Stimulated activated CD4-positive, alpha-beta T cell treated with anti-CD3 and anti-CD28 coated beads, Interleukin-2, amount 100 ng/mL, for 48 hours (primary cell): ENCODE measurements around the gene ERP44.
"Not testable (repeated sequence)": the region's sequence is repeated elsewhere in the genome, so short reads cannot be mapped to it uniquely, and the experiment has no call there.

Experiments
- DNase-seq, 2 donors: peaks; one replicate each; pipeline ENCODE4 v3.0.0-alpha.2; 2020

Gene ERP44

DNA sequence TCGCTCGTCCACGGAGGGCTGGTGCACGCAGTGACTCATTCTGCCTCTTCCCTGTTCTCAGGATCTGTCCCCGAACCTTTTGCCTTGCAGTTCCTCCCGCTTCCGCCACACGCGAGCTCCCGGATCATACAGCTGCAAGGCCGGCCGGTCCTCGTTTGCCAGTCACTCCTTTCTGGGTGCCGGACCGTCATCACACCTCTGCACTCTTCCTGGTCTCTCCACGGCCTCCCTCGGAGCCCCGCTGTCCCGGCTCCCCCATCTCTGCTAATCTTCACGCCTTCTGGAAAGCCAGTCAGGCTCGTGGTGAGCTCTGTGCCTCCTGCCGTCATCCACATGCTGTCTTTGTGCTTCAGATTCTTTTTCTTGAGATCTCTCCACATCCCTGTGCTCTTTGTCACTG is 100.5 kb downstream of the ERP44 start:
- no peak for DNase-seq

DNA sequence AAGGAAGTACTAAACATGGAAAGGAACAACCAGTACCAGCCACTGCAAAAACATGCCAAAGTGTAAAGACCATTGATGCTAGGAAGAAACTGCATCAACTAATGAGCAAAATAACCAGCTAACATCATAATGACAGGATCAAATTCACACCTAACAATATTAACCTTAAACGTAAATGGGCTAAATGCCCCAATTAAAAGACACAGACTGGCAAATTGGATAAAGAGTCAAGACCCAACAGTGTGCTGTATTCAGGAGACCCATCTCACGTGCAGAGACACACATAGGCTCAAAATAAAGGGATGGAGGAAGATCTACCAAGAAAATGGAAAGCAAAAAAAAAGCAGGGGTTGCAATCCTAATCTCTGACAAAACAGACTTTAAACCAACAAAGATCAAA is 108.3 kb downstream of the ERP44 start:
- DNase-seq: not testable (repeated sequence)

DNA sequence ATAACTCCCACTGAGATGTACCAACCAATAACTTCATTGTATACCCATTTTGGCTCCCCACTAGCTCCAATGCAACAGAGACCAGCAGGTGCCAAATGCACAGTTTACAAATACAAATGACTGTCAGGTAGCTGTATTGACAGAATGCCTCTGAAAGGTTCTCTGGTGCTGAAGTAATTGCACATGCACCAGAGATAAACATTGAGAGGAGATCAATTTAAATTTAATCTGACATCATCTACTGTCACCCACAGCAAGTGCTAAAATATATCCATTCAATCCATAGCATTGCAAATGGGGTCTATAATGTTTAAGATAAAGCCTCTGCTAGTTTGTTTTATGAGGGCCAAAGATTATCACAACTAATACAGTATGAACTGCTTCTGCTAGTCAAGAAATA is 112.2 kb downstream of the ERP44 start:
- DNase-seq: no peak

DNA sequence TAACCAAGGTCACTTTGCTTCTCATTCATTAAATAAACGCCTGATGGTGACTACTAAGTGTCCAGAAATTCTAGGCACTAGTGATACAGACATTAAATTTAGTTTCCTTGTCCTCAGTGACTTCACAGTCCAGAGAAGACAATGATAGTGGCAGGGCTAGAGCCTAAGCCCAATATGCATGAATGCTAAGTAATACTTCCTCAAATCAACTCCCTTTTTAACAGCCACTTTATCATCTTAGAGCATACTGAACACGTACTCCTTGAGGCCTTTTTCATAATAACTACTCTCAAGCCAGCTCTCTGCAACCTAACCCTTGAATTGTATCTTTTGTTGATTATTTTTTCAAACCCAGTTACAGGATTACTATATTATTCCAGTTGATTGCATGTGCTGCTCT is 118.2 kb downstream of the ERP44 start:
- DNase-seq: no peak

DNA sequence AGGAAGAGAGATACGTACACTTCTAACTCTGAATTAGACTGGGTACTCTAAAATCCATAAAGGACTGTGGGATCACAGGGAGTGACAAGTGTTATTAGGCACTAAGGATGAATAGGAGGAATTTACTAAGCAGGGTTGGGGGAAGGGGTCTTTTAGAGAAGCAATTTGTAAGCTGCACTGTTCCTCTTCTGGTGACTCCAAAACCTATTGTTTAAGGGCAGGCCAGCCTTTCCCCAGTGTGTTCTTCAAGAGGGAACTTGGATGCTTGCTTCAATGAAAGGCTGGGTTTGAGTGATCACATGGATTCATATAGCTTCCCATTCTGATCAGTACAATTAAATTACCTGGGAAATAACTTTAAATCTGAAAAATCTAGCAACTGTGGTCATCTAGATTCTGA is 120.6 kb downstream of the ERP44 start:
- DNase-seq: no peak

DNA sequence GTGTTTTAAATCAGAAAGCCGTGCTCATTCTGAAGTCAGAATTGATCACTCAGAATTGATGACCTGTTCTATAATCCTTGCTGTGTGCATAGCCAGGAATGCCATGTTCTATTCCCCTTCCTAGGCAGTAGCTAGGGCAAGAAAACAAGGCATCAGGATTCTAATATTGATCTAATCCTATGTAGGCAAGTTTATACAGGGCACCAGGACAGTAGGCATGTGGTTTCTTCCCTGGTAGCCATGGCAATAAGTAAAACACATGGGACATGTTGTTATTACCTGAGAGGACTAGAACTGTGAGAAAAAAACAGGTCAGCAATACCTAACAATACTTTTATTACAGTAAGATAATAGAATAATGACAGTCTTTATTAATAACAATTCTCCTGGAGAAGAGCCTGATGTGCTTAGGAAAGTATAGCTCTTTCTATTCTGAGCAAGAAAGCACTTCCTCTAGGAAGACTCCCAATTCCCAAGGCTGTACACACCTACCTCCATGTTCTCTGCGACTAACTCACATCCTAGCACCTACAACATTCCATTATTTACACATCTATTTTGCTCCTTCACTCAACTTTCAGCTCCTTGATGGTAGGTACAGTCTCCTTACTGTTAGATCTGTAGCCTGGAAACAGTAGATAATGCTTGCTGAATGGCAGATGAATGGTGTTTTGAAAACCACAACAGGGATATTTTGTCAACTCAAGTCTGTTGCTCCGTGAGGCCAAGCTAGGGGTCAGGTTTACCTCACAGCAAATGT is 121.6 kb downstream of the ERP44 start:
- no peak for DNase-seq

GRCh38 chr9:99973455-99973854 is 125.3 kb downstream of the ERP44 start:
- no peak for DNase-seq

GRCh38 chr9:99971410-99971809 is 127.4 kb downstream of the ERP44 start:
- no peak for DNase-seq

DNA sequence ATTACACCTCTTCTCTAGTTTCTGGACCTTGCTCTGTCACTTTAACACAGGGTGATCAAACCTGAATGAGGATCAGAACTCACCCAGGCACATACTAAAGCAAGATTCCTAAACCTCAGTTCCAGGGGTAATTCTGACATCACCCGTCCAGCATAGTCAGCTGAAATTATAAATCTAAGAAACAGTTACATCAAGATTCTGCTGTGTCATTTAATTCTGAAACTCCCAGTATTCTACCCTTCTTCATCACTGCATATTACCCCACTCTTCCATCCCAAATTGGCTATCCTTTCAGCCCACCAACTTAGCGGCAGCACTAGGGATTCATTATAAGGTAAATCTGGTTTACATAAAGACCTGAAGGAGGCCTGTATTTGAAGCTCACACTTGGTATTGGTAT is 128.3 kb downstream of the ERP44 start:
- DNase-seq: no peak

DNA sequence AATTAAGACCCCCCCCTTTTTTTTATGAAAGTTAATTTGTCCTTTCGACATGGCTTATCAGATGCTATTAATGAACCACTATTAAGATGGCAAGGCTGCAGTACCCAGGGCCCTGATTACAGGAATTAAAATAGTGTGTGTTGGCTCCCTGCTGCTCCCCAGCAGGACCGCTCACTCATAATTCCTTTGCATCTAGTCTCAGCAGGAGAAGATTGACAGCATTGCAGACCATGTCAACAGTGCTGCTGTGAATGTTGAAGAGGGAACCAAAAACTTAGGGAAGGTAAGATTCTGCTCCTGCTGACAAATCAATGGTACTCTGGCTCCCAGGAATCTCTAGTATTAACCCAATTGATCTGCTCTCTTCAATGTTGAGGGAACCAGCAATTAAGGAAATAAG is 131.3 kb downstream of the ERP44 start:
- DNase-seq: no peak

DNA sequence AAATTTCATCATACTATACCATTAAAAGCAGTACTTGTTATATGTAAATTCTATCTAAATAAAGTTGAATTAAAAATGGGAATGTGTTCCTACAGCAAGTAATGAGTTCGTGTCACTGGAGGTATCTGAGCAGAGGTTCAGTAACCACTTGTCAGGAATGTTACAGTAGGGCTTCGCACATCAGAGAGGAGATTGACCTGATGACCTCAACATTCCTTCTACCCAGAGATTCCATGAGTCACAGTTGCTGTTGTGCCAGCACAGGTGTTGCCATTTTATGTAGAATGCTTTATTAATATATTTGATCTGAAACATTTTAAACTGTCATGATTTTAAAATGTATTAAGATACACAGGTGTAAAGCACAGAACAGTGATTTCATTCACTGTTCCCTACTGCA is 132.1 kb downstream of the ERP44 start:
- no peak for DNase-seq

- no peak for DNase-seq
Observed at GRCh38 chr9:99966001-99966400, 132.8 kb downstream of the ERP44 start.

DNA sequence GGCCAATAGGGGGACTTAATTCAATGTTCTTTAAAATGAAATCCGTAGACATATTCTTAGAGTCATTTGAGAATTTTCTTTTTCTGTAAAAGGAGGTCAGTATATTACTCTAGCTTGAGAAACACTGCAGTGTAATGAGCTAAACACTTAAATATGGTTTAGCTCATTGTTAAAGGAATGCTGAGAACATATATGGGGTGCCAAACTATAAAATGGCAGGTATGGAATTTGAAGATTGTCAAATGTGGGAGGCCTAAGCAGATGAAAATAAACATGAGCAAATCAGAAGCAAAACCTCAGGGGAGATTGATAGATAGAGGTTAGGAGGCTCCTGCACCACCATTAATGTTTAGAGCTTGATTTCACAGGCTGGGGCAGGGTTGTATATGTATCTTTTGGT is 134.5 kb downstream of the ERP44 start:
- DNase-seq: no peak

DNA sequence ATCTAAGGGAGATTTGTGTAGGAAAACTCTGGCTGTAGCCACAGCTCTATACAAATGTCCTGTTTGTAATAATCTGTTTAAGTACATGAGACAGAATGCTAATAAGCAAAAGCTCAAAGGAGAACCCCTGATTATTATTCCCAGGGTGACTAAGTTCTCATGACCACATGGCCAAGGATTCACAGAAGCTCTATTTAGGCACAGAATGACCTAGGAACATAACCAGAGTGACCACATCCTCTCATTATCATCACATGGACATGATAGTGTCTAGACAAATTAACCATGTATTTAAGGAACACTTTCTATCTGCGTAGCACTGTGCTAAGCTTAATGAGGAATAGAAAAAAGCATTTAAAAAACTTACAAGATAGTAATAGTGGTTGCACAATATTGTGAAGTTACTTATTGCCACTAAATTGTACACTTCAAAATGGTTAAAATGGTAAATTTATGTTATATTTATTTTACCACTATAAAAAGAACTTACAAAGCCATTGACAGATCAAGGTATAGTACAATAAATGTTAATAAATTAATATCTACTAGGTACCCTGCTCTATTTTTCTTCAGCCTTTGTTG is 136.0 kb downstream of the ERP44 start:
- no peak for DNase-seq

DNA sequence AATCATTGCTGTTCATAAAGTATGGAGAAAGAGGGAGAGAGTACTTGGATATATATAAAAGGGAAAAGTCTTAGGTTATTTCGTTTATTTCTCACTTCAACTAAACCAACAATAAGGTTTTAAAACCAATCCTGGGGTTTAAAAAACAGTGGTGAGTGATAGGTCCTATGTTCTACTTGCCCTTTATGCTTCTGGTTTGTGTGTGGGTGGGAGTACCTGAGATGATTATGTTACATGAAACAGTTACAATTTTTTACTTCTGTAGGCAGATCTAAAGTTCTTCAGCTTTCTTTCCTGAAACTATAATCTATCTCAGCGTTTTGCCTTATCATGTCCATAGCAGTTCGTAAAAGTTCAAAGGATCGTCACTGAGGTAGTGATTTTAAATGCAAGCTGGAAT is 143.2 kb downstream of the ERP44 start:
- no peak for DNase-seq

- DNase-seq: no peak
Observed at GRCh38 chr9:99954819-99955218, 144.0 kb downstream of the ERP44 start.

DNA sequence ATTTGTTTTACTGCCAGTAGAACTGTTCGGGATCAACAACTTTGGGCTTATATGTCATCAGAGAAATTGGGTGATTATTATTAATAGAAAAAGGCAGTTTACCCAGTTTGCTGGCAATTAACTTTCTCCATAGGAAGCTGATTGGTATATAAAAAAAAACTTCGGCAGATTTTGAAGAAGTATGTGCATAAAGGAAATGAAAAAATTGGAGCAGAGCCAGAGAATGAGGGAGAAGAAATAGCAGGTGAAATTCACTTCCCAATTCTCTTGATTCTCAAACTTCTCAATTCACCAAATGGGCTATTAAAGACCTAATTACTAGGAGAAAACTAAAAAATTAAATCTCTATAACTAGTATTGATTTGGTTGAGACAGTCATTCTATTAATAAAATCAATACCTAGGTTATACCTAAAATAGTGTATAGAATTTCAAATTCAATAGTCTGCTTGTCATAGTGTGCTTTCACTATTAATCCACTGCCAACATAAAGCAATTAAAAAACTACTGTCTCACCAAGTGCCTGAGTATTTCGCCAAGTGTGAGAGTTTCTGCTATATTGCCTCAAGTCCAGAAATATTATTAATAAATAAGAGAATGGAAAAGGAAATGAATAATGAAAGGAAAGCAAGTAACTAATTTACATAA is 144.8 kb downstream of the ERP44 start:
- no peak for DNase-seq

DNA sequence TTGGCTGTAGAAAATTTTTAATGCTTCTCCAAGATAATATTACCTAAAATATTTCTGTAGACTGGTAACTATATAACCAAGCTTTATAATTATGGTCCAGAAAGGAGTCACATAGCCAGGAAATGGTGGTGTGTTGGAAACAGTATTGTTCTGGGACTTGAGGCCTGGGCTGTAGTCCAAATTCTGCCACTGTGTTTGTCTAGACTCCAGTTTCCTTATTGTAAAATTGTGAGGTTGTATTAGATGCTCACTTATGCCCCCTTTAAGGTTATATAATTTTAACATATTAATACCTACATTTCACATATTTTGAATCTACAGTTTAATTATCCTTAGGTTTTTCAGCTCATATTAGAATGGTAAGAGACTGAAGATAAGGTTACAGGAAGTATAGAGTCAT is 149.9 kb downstream of the ERP44 start:
- no peak for DNase-seq

- no peak for DNase-seq
Observed at GRCh38 chr9:99948482-99948881, 150.3 kb downstream of the ERP44 start.

- no peak for DNase-seq
Observed at GRCh38 chr9:99947395-99947794, 151.4 kb downstream of the ERP44 start.

DNA sequence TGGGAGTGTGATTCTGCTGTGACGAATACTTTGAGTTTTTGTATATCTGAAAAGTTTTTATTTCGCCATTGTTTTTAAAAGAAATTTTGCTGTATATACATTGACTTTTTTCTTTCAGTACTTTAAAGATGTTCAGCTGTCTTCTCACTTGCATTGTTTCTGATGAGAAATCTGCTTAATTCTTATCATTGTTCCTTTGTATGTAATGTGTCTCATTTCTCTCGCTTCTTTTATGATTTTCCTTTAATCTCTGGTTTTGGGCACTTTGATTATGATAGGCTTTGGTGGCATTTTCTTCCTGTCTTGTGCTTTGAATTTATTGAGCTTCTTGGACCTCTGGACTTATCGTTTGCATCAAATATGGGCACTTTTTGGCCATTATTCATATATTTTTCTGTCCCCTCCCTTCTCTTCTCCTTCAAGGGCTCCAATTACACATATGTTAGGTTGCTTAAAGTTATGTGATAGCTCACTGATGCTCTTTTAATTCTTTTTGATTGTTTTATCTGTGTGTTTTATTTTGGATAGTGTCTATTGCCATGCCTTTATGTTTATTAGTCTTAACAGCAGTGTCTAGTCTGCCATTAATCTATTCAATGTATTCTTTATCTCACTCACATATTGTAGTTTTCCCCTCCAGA is 161.7 kb downstream of the ERP44 start:
- DNase-seq: no peak

DNA sequence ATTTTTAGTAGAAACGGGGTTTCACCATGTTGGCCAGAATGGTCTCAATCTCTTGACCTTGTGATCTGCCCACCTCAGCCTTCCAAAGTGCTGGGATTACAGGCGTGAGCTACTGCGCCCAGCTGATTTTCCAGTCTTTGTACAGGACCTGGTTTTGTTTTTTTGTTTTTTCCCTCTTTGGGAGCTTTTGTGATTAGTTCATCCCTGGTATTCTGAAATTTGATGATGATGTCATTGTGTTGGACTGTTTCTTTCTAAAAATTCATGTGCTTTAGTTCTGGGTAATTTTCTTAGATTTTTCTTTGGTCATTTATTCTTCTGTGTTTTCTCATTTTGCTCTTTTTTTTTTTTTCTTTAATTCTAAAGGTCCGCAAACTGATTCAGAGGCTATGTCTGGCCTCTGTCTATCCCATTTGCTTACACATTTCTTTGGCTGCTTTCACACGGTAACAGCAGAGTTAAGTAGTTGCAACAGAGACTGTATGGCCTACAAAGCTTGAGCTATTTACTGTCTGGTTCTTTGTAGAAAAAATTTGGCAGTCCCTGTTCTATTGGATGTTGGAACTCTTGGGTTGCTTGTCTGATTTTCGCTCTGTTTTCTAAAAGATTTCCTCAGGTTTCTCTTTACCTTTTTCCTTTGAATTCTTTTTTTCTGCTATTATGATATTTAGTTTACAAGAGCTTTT is 167.5 kb downstream of the ERP44 start:
- DNase-seq: no peak

- no peak for DNase-seq
Observed at GRCh38 chr9:99929652-99930051, 169.1 kb downstream of the ERP44 start.
